K562 (cell line): ENCODE measurements around the gene CLEC1A. TPM values are rescaled to one million over a fixed set of nuclear protein-coding genes. Genes with fewer than 3 reads are reported as not detected.

Experiments
- ATAC-seq: fragments of 200-7000 bp; cut with Tn5 transposase; 3 replicates; pipeline ENCODE4 v1.9.1; 2020; ENCODE audit warnings: moderate library complexity
- BruUV-seq: library from RNA; stranded (reverse); fragments of 400-500 nt; replicated peaks from 2 replicates; lab custom pipeline; 2021; lab: Mats Ljungman, UMichigan
- CTCF ChIA-PET: fragments of 300-600 bp; formaldehyde crosslinking; extraction: SDS; loops from one replicate; lab custom pipeline; 2021; ENCODE audit warnings: low intra/inter-chr PET ratio; lab: Yijun Ruan, JAX
- POLR2A ChIA-PET: fragments of 300-600, 350-650 bp; sonication (Branson Sonifier 250); formaldehyde crosslinking; extraction: SDS; loops from one replicate; lab custom pipeline; 2021; ENCODE audit warnings: antibody characterized with exemption, inconsistent platforms; lab: Yijun Ruan, JAX
- DNase-seq, 4 experiments: peaks; one replicate each; pipeline versions ENCODE4 v3.0.0 to v3.0.0-alpha.2; 2011 to 2018; ENCODE audit warnings: low spot score in 3 of 4, mixed read lengths in 3 of 4; ENCODE audit errors: extremely low read depth in 1 of 4
- FAIRE-seq: peaks from 2 replicates; lab custom pipeline; 2011; peaks lifted over from hg19 to GRCh38; lab: Jason Lieb, UNC
- H2AFZ ChIP-seq: 2 replicates; pipeline ENCODE4 v1.6.0; 2011; ENCODE audit warnings: low read depth, low read length, control low read depth, inconsistent platforms
- H3K27ac ChIP-seq: fragments of 200-600 bp; 3 replicates; pipeline ENCODE4 v1.8.0; 2011; ENCODE audit warnings: low read depth, mild to moderate bottlenecking, control low read depth, inconsistent platforms, low read length, moderate library complexity, mixed read lengths; ENCODE audit errors: extremely low read depth
- H3K27me3 ChIP-seq, 2 experiments: fragments of 300-600 bp in 1 of 2; 2 replicates in 1 of 2; 3 replicates in 1 of 2; pipeline versions ENCODE4 v1.6.0 to v1.8.0; 2011; ENCODE audit warnings: inconsistent platforms in 2 of 2, low read length in 2 of 2, mild to moderate bottlenecking in 1 of 2, mixed read lengths in 1 of 2, moderate library complexity in 1 of 2; ENCODE audit not compliant: control insufficient read depth in 2 of 2, insufficient read depth in 2 of 2
- H3K36me3 ChIP-seq: fragments of 300-600 bp; 3 replicates; pipeline ENCODE4 v1.8.0; 2011; ENCODE audit warnings: mild to moderate bottlenecking, low read length, inconsistent platforms; ENCODE audit not compliant: control insufficient read depth, insufficient read depth
- H3K4me1 ChIP-seq, 2 experiments: fragments of 200-600 bp in 1 of 2; replicated peaks in 1 of 2; 2 replicates in 1 of 2; 3 replicates in 1 of 2; pipeline versions ENCODE4 v1.5.1 to v1.8.0; 2011; ENCODE audit warnings: inconsistent platforms in 2 of 2, low read length in 2 of 2, mild to moderate bottlenecking in 1 of 2, mixed read lengths in 1 of 2, moderate library complexity in 1 of 2; ENCODE audit not compliant: control insufficient read depth in 2 of 2, insufficient read depth in 2 of 2
- H3K4me2 ChIP-seq: 2 replicates; pipeline ENCODE4 v1.6.1; 2011; ENCODE audit warnings: low read length, control low read depth, inconsistent platforms, mixed read lengths; ENCODE audit not compliant: insufficient read depth
- H3K4me3 ChIP-seq: fragments of 200-600 bp; sonication (generic), shearing (Covaris generic); 2 replicates; pipeline ENCODE4 v1.5.1; 2016; ENCODE audit warnings: control low read depth, inconsistent platforms
- H3K79me2 ChIP-seq: fragments of 200-600 bp; 3 replicates; pipeline ENCODE4 v1.8.0; 2011; ENCODE audit warnings: low read length, inconsistent platforms; ENCODE audit not compliant: control insufficient read depth, insufficient read depth
- H3K9ac ChIP-seq, 2 experiments: 2 replicates each; pipeline versions ENCODE4 v1.6.0 to v1.6.1; 2011; ENCODE audit warnings: low read depth in 2 of 2, low read length in 2 of 2, control low read depth in 1 of 2, inconsistent platforms in 1 of 2, mild to moderate bottlenecking in 1 of 2, mixed read lengths in 1 of 2; ENCODE audit not compliant: insufficient read depth in 1 of 2
- H3K9me1 ChIP-seq: one replicate; pipeline ENCODE4 v1.6.0; 2011; ENCODE audit warnings: inconsistent platforms, mild to moderate bottlenecking, low read length, moderate library complexity; ENCODE audit not compliant: control insufficient read depth, insufficient read depth
- H3K9me3 ChIP-seq: replicated peaks from 2 replicates; pipeline ENCODE4 v1.5.1; 2011; ENCODE audit warnings: low read depth, low read length, inconsistent platforms; ENCODE audit not compliant: control insufficient read depth, insufficient read depth
- H4K20me1 ChIP-seq: replicated peaks from 2 replicates; pipeline ENCODE4 v1.6.1; 2011; ENCODE audit warnings: low read length, inconsistent platforms, mixed read lengths; ENCODE audit not compliant: control insufficient read depth, insufficient read depth
- CHD2 ChIP-seq: IDR thresholded peaks from 2 replicates; pipeline ENCODE4 v1.6.1; 2011; ENCODE audit warnings: low read depth, low read length
- IFI16 ChIP-seq: fragments of 250-450 bp; sonication (Bioruptor Pico); IDR thresholded peaks from 2 replicates; pipeline ENCODE4 v2.1.2; 2022; ENCODE audit warnings: mild to moderate bottlenecking, inconsistent platforms
- MTA3 ChIP-seq: fragments of 450-650 bp; formaldehyde crosslinking; IDR thresholded peaks from 2 replicates; pipeline ENCODE4 v1.6.1; 2017; ENCODE audit warnings: mild to moderate bottlenecking, borderline replicate concordance
- NFRKB ChIP-seq: fragments of 450-650 bp; IDR thresholded peaks from 2 replicates; pipeline ENCODE4 v1.6.1; 2016; ENCODE audit warnings: low read depth
- PCBP1 ChIP-seq: fragments of 200-400 bp; formaldehyde crosslinking; IDR thresholded peaks from 2 replicates; pipeline ENCODE4 v1.6.1; 2018; ENCODE audit warnings: mild to moderate bottlenecking, low read depth, low read length; ENCODE audit not compliant: poor library complexity, severe bottlenecking
- SMAD2 ChIP-seq: fragments of 150-350 bp; IDR thresholded peaks from 2 replicates; pipeline ENCODE4 v1.6.1; 2014; ENCODE audit warnings: low read depth, mild to moderate bottlenecking, low read length
- SRSF9 ChIP-seq: fragments of 200-400 bp; formaldehyde crosslinking; IDR thresholded peaks from 2 replicates; pipeline ENCODE4 v1.6.1; 2017; ENCODE audit warnings: low read depth, low read length, borderline replicate concordance
- XRCC4 ChIP-seq: IDR thresholded peaks from one replicate; pipeline ENCODE4 v1.6.1; 2011; ENCODE audit not compliant: insufficient read depth, insufficient read length; ENCODE audit errors: extremely low read depth
- ZKSCAN3 ChIP-seq: fragments of 250-450 bp; sonication (Bioruptor Pico); IDR thresholded peaks from 2 replicates; pipeline ENCODE4 v1.4.0; 2020
- ZNF212 ChIP-seq: fragments of 450-650 bp; formaldehyde crosslinking; IDR thresholded peaks from 2 replicates; pipeline ENCODE4 v1.4.0; 2020; ENCODE audit warnings: mild to moderate bottlenecking
- ZSCAN29 ChIP-seq: fragments of 450-650 bp; IDR thresholded peaks from 2 replicates; pipeline ENCODE4 v1.6.1; 2017
- WGBS: fragments of 100-300 bp; shearing (Covaris generic); methylation state at CpG from one replicate; pipeline ENCODE4 v1.1.6; 2016; ENCODE audit warnings: low coverage, mixed read lengths; ENCODE audit not compliant: insufficient coverage; ENCODE audit errors: missing lambda C conversion rate; 5-methylcytosine and 5-hydroxymethylcytosine counted together
- in situ Hi-C: fragments of 300-500 bp; cut with MboI; formaldehyde crosslinking; loops from 4 replicates; pipeline ENCODE4 v1.15.0; 2018; ENCODE audit warnings: inconsistent platforms, mixed read lengths
- intact Hi-C: fragments of 100-400 bp; cut with micrococcal nuclease; formaldehyde crosslinking; loops from 2 replicates; pipeline ENCODE4 v1.14.2; 2022
- polyA plus RNA-seq, 8 experiments: library from polyadenylated mRNA; depleted of rRNA in 4 of 8; stranded (reverse) in 5 of 8; unstranded in 3 of 8; fragments of >200 nt; fragmentation: Nextera tagmentation in 2 of 8; fragmentation: Illumina TruSeq in 1 of 8; extraction: Ambion mirVana in 2 of 8; extraction: Trizol in 1 of 8; gene quantifications; 2 replicates each; pipeline versions ENCODE4 v1.2.1 to v1.2.3, GENCODE V29; 2011 to 2014; ENCODE audit warnings: inconsistent platforms in 1 of 8, missing spikeins in 1 of 8
- total RNA-seq, 7 experiments: library from RNA; depleted of rRNA in 6 of 7; stranded (reverse); fragments of >200 nt in 6 of 7; fragmentation: Illumina TruSeq in 2 of 7; extraction: Trizol in 2 of 7; gene quantifications; 2 replicates each; pipeline versions ENCODE4 v1.2.1 to v1.2.3, GENCODE V29; 2011 to 2021; ENCODE audit warnings: low replicate concordance in 1 of 7
- TF ChIP-seq, protein P1 (sequence below): sonication (generic); formaldehyde crosslinking; IDR thresholded peaks from 2 replicates; pipeline ENCODE4 v1.8.1; 2022; ENCODE audit warnings: missing genetic modification reagents
- TF ChIP-seq, protein P2 (sequence below): IDR thresholded peaks from 3 replicates; pipeline ENCODE4 v1.6.1; 2011; ENCODE audit warnings: borderline replicate concordance, mild to moderate bottlenecking; ENCODE audit not compliant: insufficient read length, insufficient read depth

CLEC1A gene
- total and polyA plus RNA-seq, 9 of the 15 experiments (the other 6 are each of a cell fraction or from before 2014, with no cell fraction given), result 0.04 TPM; not detected in 8

DNA sequence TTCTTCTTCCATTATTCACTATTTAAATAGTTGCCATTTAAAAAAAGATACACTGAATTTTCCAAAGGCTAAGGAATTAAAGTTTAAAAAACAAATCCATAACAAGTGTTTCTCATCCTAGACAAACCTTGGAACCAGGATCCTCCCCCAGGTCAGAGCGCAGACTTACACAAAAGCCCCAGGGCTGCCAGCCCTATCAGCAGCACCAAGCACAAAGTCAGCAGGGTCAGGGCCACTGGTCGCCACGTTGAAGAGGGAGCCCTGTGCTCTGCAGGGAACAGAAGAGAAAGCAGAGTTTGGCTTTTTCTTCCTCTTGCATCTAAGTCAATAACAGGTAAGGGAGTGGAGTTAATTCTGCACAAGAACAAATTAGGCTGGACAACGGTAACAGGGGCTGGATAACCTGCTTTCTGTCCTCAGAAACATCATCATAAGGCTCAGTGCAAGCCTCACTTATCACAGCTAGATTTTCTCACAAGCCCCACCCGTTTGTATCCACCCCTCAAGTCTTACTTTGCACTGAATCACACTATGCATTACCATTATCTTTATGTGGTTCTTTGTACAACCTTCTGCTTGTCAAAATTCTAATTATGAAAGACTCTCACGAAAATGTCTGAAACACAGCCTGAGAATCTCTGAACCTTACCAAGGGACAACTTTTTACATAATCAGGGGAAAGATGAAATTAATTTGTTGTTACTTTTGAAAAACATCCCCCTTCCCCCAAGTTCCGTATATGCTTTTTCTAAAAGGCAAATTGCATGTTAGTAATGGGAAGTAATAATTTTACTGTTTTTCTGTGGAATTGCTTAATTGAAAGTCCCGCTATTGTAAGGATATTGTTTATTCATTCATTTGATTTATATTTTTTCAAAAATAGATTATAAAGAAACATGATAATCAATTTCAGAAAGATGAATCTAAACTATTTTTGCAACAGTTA lies 9.6 kb downstream of the CLEC1A start:
- no peak overlapping the region for H3K4me2 ChIP-seq
- H4K20me1 ChIP-seq, result no peaks in the 10 kb centered on the region
- BruUV-seq, result no TSS peak
- no peaks in the 10 kb centered on the region for H3K4me1 ChIP-seq
- ATAC-seq, result no peak
- H3K36me3 ChIP-seq, result no peaks in the 10 kb centered on the region
- H3K4me3 ChIP-seq, result no peak overlapping the region
- WGBS, result 1% methylated on average over 7 of the region's 8 CpGs
- ChIA-PET CTCF (no interaction called here), POLR2A (no interaction called here)
- no peaks in the 10 kb centered on the region for H3K79me2 ChIP-seq
- H3K27ac ChIP-seq, result no peak overlapping the region
- intact Hi-C loops (no loop called here), in situ Hi-C loops (no loop called here)
- no peak overlapping the region for H2AFZ ChIP-seq
- no peaks in the 10 kb centered on the region for H3K9me1 ChIP-seq
- peaks cover 0 to 5% of the 10 kb centered on the region in 2 experiments; a peak in 2 of 5 replicates for H3K27me3 ChIP-seq
- no peaks in the 10 kb centered on the region for H3K9me3 ChIP-seq
- H3K9ac ChIP-seq, result no peak overlapping the region
- no peak for FAIRE-seq
- DNase-seq, result no peak
- TF ChIP-seq, protein P1, sequence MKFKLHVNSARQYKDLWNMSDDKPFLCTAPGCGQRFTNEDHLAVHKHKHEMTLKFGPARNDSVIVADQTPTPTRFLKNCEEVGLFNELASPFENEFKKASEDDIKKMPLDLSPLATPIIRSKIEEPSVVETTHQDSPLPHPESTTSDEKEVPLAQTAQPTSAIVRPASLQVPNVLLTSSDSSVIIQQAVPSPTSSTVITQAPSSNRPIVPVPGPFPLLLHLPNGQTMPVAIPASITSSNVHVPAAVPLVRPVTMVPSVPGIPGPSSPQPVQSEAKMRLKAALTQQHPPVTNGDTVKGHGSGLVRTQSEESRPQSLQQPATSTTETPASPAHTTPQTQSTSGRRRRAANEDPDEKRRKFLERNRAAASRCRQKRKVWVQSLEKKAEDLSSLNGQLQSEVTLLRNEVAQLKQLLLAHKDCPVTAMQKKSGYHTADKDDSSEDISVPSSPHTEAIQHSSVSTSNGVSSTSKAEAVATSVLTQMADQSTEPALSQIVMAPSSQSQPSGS (CRISPR knock-in tag), result no peak
- TF ChIP-seq ZKSCAN3 (CRISPR knock-in tag) (no peak), ZNF212 (CRISPR knock-in tag) (no peak), XRCC4 (no peak), IFI16 (no peak), SRSF9 (no peak), CHD2 (no peak), SMAD2 (no peak), MTA3 (no peak), ZSCAN29 (no peak), PCBP1 (no peak), NFRKB (no peak)
- TF ChIP-seq, protein P2, sequence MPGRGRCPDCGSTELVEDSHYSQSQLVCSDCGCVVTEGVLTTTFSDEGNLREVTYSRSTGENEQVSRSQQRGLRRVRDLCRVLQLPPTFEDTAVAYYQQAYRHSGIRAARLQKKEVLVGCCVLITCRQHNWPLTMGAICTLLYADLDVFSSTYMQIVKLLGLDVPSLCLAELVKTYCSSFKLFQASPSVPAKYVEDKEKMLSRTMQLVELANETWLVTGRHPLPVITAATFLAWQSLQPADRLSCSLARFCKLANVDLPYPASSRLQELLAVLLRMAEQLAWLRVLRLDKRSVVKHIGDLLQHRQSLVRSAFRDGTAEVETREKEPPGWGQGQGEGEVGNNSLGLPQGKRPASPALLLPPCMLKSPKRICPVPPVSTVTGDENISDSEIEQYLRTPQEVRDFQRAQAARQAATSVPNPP, result no peak
